IPS-15b (cell line): ENCODE measurements around the gene SERINC5.
"Not testable (repeated sequence)": the region's sequence is repeated elsewhere in the genome, so short reads cannot be mapped to it uniquely, and the experiment has no call there.

Experiments used
- H3K27me3 ChIP-seq: one replicate; pipeline ENCODE4 v1.6.1; 2013; ENCODE audit warnings: low read length; ENCODE audit not compliant: control insufficient read depth, insufficient read depth
- H3K36me3 ChIP-seq: one replicate; pipeline ENCODE4 v1.6.1; 2013; ENCODE audit warnings: low read length; ENCODE audit not compliant: control insufficient read depth, insufficient read depth
- H3K4me1 ChIP-seq: one replicate; pipeline ENCODE4 v1.6.1; 2013; ENCODE audit warnings: mild to moderate bottlenecking, low read length; ENCODE audit not compliant: control insufficient read depth, insufficient read depth
- H3K4me3 ChIP-seq: one replicate; pipeline ENCODE4 v1.5.1; 2013; ENCODE audit warnings: low read depth, low read length
- H3K9ac ChIP-seq: one replicate; pipeline ENCODE4 v1.6.1; 2013; ENCODE audit warnings: low read depth, mild to moderate bottlenecking, low read length
- H3K9me3 ChIP-seq: one replicate; pipeline ENCODE4 v1.6.1; 2013; ENCODE audit warnings: mild to moderate bottlenecking, low read length; ENCODE audit not compliant: control insufficient read depth, insufficient read depth

Gene SERINC5

GRCh38 chr5:80125022-80125961 lies 130.6 kb downstream of the SERINC5 start:
- no peaks in the 10 kb centered on the region for H3K36me3 ChIP-seq
- H3K4me3 ChIP-seq: no peak overlapping the region
- H3K27me3 ChIP-seq: no peaks in the 10 kb centered on the region
- H3K9me3 ChIP-seq: peaks cover 3% of the 10 kb centered on the region
- no peak overlapping the region for H3K9ac ChIP-seq
- peaks cover 10% of the 10 kb centered on the region for H3K4me1 ChIP-seq

- H3K27me3 ChIP-seq: no peaks in the 10 kb centered on the region
- H3K4me1 ChIP-seq: peaks cover 10% of the 10 kb centered on the region
- H3K36me3 ChIP-seq: no peaks in the 10 kb centered on the region
- no peak overlapping the region for H3K9ac ChIP-seq
- H3K9me3 ChIP-seq: peaks cover 3% of the 10 kb centered on the region
- H3K4me3 ChIP-seq: no peak overlapping the region
These were observed 131.5 kb downstream of the SERINC5 start for GRCh38 chr5:80124121-80124918.

GRCh38 chr5:80122579-80122978 lies 133.3 kb downstream of the SERINC5 start:
- no peak overlapping the region for H3K9ac ChIP-seq
- peaks cover 3% of the 10 kb centered on the region for H3K9me3 ChIP-seq
- no peaks in the 10 kb centered on the region for H3K36me3 ChIP-seq
- no peak overlapping the region for H3K4me3 ChIP-seq
- H3K27me3 ChIP-seq: no peaks in the 10 kb centered on the region
- no peaks in the 10 kb centered on the region for H3K4me1 ChIP-seq

- Histone ChIP-seq H3K9me3 (no peaks in the 10 kb centered on the region), H3K4me3 (no peak overlapping the region), H3K9ac (no peak overlapping the region), H3K27me3 (no peaks in the 10 kb centered on the region), H3K4me1 (no peaks in the 10 kb centered on the region), H3K36me3 (no peaks in the 10 kb centered on the region)
These were observed 136.5 kb downstream of the SERINC5 start for GRCh38 chr5:80119372-80119771.

GRCh38 chr5:80117446-80117845 lies 138.4 kb downstream of the SERINC5 start:
- H3K27me3 ChIP-seq: no peaks in the 10 kb centered on the region
- no peaks in the 10 kb centered on the region for H3K9me3 ChIP-seq
- no peak overlapping the region for H3K4me3 ChIP-seq
- H3K9ac ChIP-seq: no peak overlapping the region
- no peaks in the 10 kb centered on the region for H3K4me1 ChIP-seq
- H3K36me3 ChIP-seq: peaks cover 2% of the 10 kb centered on the region

- H3K27me3 ChIP-seq: no peaks in the 10 kb centered on the region
- no peak overlapping the region for H3K9ac ChIP-seq
These were observed 139.4 kb downstream of the SERINC5 start for GRCh38 chr5:80116465-80116864.

GRCh38 chr5:80116000-80116399 lies 139.8 kb downstream of the SERINC5 start:
- Histone ChIP-seq H3K9me3 (no peaks in the 10 kb centered on the region), H3K36me3 (peaks cover 2% of the 10 kb centered on the region), H3K9ac (no peak overlapping the region), H3K4me3 (no peak overlapping the region), H3K4me1 (peaks cover 6% of the 10 kb centered on the region), H3K27me3 (no peaks in the 10 kb centered on the region)

More at GRCh38 chr5:80116465-80116864, 139.4 kb downstream of the SERINC5 start:
- Histone ChIP-seq H3K9me3 (no peaks in the 10 kb centered on the region), H3K4me1 (peaks cover 3% of the 10 kb centered on the region), H3K4me3 (no peak overlapping the region), H3K36me3 (peaks cover 2% of the 10 kb centered on the region)

GRCh38 chr5:80114860-80115259 lies 141.0 kb downstream of the SERINC5 start:
- no peak overlapping the region for H3K4me3 ChIP-seq
- H3K4me1 ChIP-seq: peaks cover 12% of the 10 kb centered on the region
- no peaks in the 10 kb centered on the region for H3K9me3 ChIP-seq
- no peak overlapping the region for H3K9ac ChIP-seq
- H3K36me3 ChIP-seq: peaks cover 2% of the 10 kb centered on the region
- no peaks in the 10 kb centered on the region for H3K27me3 ChIP-seq

- H3K27me3 ChIP-seq, H3K36me3 ChIP-seq, H3K9me3 ChIP-seq, H3K9ac ChIP-seq, H3K4me3 ChIP-seq: not testable (repeated sequence)
- peaks cover 12% of the 10 kb centered on the region for H3K4me1 ChIP-seq
These were observed 144.4 kb downstream of the SERINC5 start for GRCh38 chr5:80111376-80111990.

- Histone ChIP-seq H3K36me3 (peaks cover 2% of the 10 kb centered on the region), H3K9ac (no peak overlapping the region), H3K4me3 (no peak overlapping the region), H3K4me1 (peaks cover 12% of the 10 kb centered on the region), H3K27me3 (no peaks in the 10 kb centered on the region), H3K9me3 (no peaks in the 10 kb centered on the region)
These were observed 146.0 kb downstream of the SERINC5 start for GRCh38 chr5:80109646-80110478.

GRCh38 chr5:80106916-80107315 lies 148.9 kb downstream of the SERINC5 start:
- no peak overlapping the region for H3K9ac ChIP-seq
- H3K36me3 ChIP-seq: no peaks in the 10 kb centered on the region
- no peaks in the 10 kb centered on the region for H3K9me3 ChIP-seq
- no peaks in the 10 kb centered on the region for H3K27me3 ChIP-seq
- no peak overlapping the region for H3K4me3 ChIP-seq
- H3K4me1 ChIP-seq: peaks cover 12% of the 10 kb centered on the region
